Measurements from ENCODE around the gene LRRC15. TPM values are rescaled to one million over a fixed set of nuclear protein-coding genes. Genes with fewer than 3 reads are reported as not detected.

Gene LRRC15
- total and polyA plus RNA-seq, 2 donors (not counting 3 experiments of a cell fraction or from before 2014, with no cell fraction given): not detected

GRCh38 chr3:194373899-194374298, 4.4 kb upstream of the LRRC15 start:
- FAIRE-seq (no peak), DNase-seq (ENCODE audit: low read depth, low spot score) (no peak)
- ChIA-PET POLR2A (no interaction called here), CTCF (interaction anchor here (1.8 kb wide), 1 partner anchor 28 kb away, joined by 5 read pairs; no protein-coding TSS in a partner anchor)
- Histone ChIP-seq H3K9ac (replicated peaks; ENCODE audit: extremely low read depth, insufficient read depth, low read length) (no peak overlapping the region), H3K9me1 (replicated peaks; ENCODE audit: control insufficient read depth, extremely low read depth, insufficient read depth, low read length) (no peaks in the 10 kb centered on the region), H2AFZ (ENCODE audit: low read depth, low read length) (no peak overlapping the region), H4K20me1 (replicated peaks; ENCODE audit: control insufficient read depth, extremely low read depth, insufficient read depth, low read length) (no peaks in the 10 kb centered on the region), H3K4me1 (ENCODE audit: control insufficient read depth, extremely low read depth, insufficient read depth, low read length) (peaks cover 13% of the 10 kb centered on the region), H3K27me3 (ENCODE audit: control insufficient read depth in 2 of 2, insufficient read depth in 2 of 2, low read length in 2 of 2) (peaks cover 8 to 18% of the 10 kb centered on the region in 2 experiments), H3K27ac (ENCODE audit: insufficient read depth, low read depth, low read length) (no peak overlapping the region), H3K9me3 (replicated peaks; ENCODE audit: control insufficient read depth, insufficient read depth, low read length) (no peaks in the 10 kb centered on the region), H3K79me2 (ENCODE audit: control insufficient read depth, insufficient read depth, low read length) (no peaks in the 10 kb centered on the region), H3K4me2 (ENCODE audit: insufficient read depth, low read length) (no peak overlapping the region), H3K36me3 (ENCODE audit: control insufficient read depth in 2 of 2, extremely low read depth in 1 of 2, insufficient read depth in 2 of 2, low read length in 2 of 2) (no peaks in the 10 kb centered on the region), H3K4me3 (replicated peaks in 1 of 3; ENCODE audit: insufficient read depth in 1 of 3, low read depth in 1 of 3, low read length in 3 of 3) (no peak overlapping the region)
- intact Hi-C loops (cut with micrococcal nuclease) (no loop called here), dilution Hi-C loops (cut with MboI; ENCODE audit: extremely low pct_ligation_motif_present, low sequenced_read_pairs) (no loop called here)
- TF ChIP-seq POLR2AphosphoS5 (IDR thresholded peaks at IDR 0.05; ENCODE audit: insufficient read depth, low read depth, low read length) (no peak), POLR2A (IDR thresholded peaks at IDR 0.05; ENCODE audit: low read depth, low read length) (no peak), EZH2 (IDR thresholded peaks at IDR 0.05; ENCODE audit: borderline replicate concordance, low read depth, low read length, severe bottlenecking) (no peak), MYC (IDR thresholded peaks at IDR 0.05; ENCODE audit: low read depth, low read length) (no peak)
- no TSS peak for BruUV-seq (replicated peaks)

- H2AFZ ChIP-seq (ENCODE audit: low read depth, low read length): no peak overlapping the region
- H3K9me3 ChIP-seq (replicated peaks; ENCODE audit: control insufficient read depth, insufficient read depth, low read length): no peaks in the 10 kb centered on the region
- no peaks in the 10 kb centered on the region for H3K79me2 ChIP-seq (ENCODE audit: control insufficient read depth, insufficient read depth, low read length)
- CTCF ChIA-PET: interaction anchor here (1.8 kb wide), 1 partner anchor 29 kb away, joined by 5 read pairs; no protein-coding TSS in a partner anchor
- H3K4me3 ChIP-seq (replicated peaks in 1 of 3; ENCODE audit: insufficient read depth in 1 of 3, low read depth in 1 of 3, low read length in 3 of 3): no peak overlapping the region
- H3K4me1 ChIP-seq (ENCODE audit: control insufficient read depth, extremely low read depth, insufficient read depth, low read length): peaks cover 13% of the 10 kb centered on the region
- intact Hi-C loops (cut with micrococcal nuclease): no loop called here
- H3K27me3 ChIP-seq (ENCODE audit: control insufficient read depth in 2 of 2, insufficient read depth in 2 of 2, low read length in 2 of 2): peaks cover 15 to 19% of the 10 kb centered on the region in 2 experiments
- no peaks in the 10 kb centered on the region for H4K20me1 ChIP-seq (replicated peaks; ENCODE audit: control insufficient read depth, extremely low read depth, insufficient read depth, low read length)
- no peaks in the 10 kb centered on the region for H3K36me3 ChIP-seq (ENCODE audit: control insufficient read depth in 2 of 2, extremely low read depth in 1 of 2, insufficient read depth in 2 of 2, low read length in 2 of 2)
- H3K27ac ChIP-seq (ENCODE audit: insufficient read depth, low read depth, low read length): no peak overlapping the region
- dilution Hi-C loops (cut with MboI; ENCODE audit: extremely low pct_ligation_motif_present, low sequenced_read_pairs): no loop called here
- no peaks in the 10 kb centered on the region for H3K9me1 ChIP-seq (replicated peaks; ENCODE audit: control insufficient read depth, extremely low read depth, insufficient read depth, low read length)
- DNase-seq (ENCODE audit: low read depth, low spot score) (no peak), FAIRE-seq (no peak)
- no peak overlapping the region for H3K9ac ChIP-seq (replicated peaks; ENCODE audit: extremely low read depth, insufficient read depth, low read length)
- POLR2A ChIA-PET: no interaction called here
- no peak for TF ChIP-seq POLR2AphosphoS5 (IDR thresholded peaks at IDR 0.05; ENCODE audit: insufficient read depth, low read depth, low read length)
- TF ChIP-seq POLR2A (IDR thresholded peaks at IDR 0.05; ENCODE audit: low read depth, low read length): no peak
- TF ChIP-seq MYC (IDR thresholded peaks at IDR 0.05; ENCODE audit: low read depth, low read length): no peak
- no peak for TF ChIP-seq JUN (IDR thresholded peaks at IDR 0.05; ENCODE audit: borderline replicate concordance, insufficient read depth, insufficient read length, low read depth)
- TF ChIP-seq FOS (IDR thresholded peaks at IDR 0.05; ENCODE audit: borderline replicate concordance, insufficient read depth, low read length): no peak
- no peak for TF ChIP-seq MAX (IDR thresholded peaks at IDR 0.05; ENCODE audit: insufficient read depth, insufficient read length)
- TF ChIP-seq, protein P1, sequence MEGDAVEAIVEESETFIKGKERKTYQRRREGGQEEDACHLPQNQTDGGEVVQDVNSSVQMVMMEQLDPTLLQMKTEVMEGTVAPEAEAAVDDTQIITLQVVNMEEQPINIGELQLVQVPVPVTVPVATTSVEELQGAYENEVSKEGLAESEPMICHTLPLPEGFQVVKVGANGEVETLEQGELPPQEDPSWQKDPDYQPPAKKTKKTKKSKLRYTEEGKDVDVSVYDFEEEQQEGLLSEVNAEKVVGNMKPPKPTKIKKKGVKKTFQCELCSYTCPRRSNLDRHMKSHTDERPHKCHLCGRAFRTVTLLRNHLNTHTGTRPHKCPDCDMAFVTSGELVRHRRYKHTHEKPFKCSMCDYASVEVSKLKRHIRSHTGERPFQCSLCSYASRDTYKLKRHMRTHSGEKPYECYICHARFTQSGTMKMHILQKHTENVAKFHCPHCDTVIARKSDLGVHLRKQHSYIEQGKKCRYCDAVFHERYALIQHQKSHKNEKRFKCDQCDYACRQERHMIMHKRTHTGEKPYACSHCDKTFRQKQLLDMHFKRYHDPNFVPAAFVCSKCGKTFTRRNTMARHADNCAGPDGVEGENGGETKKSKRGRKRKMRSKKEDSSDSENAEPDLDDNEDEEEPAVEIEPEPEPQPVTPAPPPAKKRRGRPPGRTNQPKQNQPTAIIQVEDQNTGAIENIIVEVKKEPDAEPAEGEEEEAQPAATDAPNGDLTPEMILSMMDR (IDR thresholded peaks at IDR 0.05; ENCODE audit: extremely low read depth in 1 of 2, insufficient read depth in 1 of 2, low read depth in 1 of 2, low read length in 2 of 2): no peak
- no peak for TF ChIP-seq GATA2 (IDR thresholded peaks at IDR 0.05; ENCODE audit: insufficient read depth, insufficient read length, low read depth, low read length)
- TF ChIP-seq EZH2 (IDR thresholded peaks at IDR 0.05; ENCODE audit: borderline replicate concordance, low read depth, low read length, severe bottlenecking): no peak
- no peak overlapping the region for H3K4me2 ChIP-seq (ENCODE audit: insufficient read depth, low read length)
- BruUV-seq (replicated peaks): no TSS peak
These were observed 3.5 kb upstream of the LRRC15 start for GRCh38 chr3:194373028-194373427.
